ENCODE data around the gene C1orf115. TPM values are rescaled to one million over a fixed set of nuclear protein-coding genes. Genes with fewer than 3 reads are reported as not detected.
A peak's percentile ranks its signal among the peaks of the same experiment; 100 is the strongest.
"Not testable (repeated sequence)": the region's sequence is repeated elsewhere in the genome, so short reads cannot be mapped to it uniquely, and the experiment has no call there.

C1orf115 gene
- total RNA-seq, 1 donor from 2014 or later, result 1.7 TPM

GRCh38 chr1:220711056-220711809, 21.1 kb downstream of the C1orf115 start:
- Mint-ChIP-seq H3K27me3 (ENCODE audit: low read depth) (no peaks in the 10 kb centered on the region), H3K36me3 (no peaks in the 10 kb centered on the region), H3K4me3 (no peak overlapping the region), H3K9me3 (peaks cover 19% of the 10 kb centered on the region), H3K4me1 (no peaks in the 10 kb centered on the region), H3K27ac (no peak overlapping the region)
- no peak for DNase-seq (ENCODE audit: low spot score in 2 of 2, unreplicated experiment in 2 of 2)
- TF ChIP-seq CTCF (IDR thresholded peaks at IDR 0.05; ENCODE audit: unreplicated experiment), result no peak

- not testable (repeated sequence) for DNase-seq (ENCODE audit: low spot score in 2 of 2, unreplicated experiment in 2 of 2); H3K36me3 Mint-ChIP-seq; H3K4me1 Mint-ChIP-seq; H3K27ac Mint-ChIP-seq; H3K4me3 Mint-ChIP-seq; H3K27me3 Mint-ChIP-seq (ENCODE audit: low read depth)
- peaks cover 31% of the 10 kb centered on the region for H3K9me3 Mint-ChIP-seq
These were observed 25.8 kb downstream of the C1orf115 start for GRCh38 chr1:220715986-220716385.

- H3K27ac Mint-ChIP-seq, result no peak overlapping the region
- TF ChIP-seq CTCF (IDR thresholded peaks at IDR 0.05; ENCODE audit: unreplicated experiment), result no peak
- no peaks in the 10 kb centered on the region for H3K27me3 Mint-ChIP-seq (ENCODE audit: low read depth)
- no peaks in the 10 kb centered on the region for H3K36me3 Mint-ChIP-seq
- peaks cover 31% of the 10 kb centered on the region for H3K9me3 Mint-ChIP-seq
- no peak overlapping the region for H3K4me3 Mint-ChIP-seq
- H3K4me1 Mint-ChIP-seq, result no peaks in the 10 kb centered on the region
- no peak for DNase-seq (ENCODE audit: low spot score in 2 of 2, unreplicated experiment in 2 of 2)
These were observed 27.9 kb downstream of the C1orf115 start for GRCh38 chr1:220717800-220718640.

- H3K36me3 Mint-ChIP-seq; H3K4me3 Mint-ChIP-seq; H3K27ac Mint-ChIP-seq; DNase-seq (ENCODE audit: low spot score in 2 of 2, unreplicated experiment in 2 of 2); H3K4me1 Mint-ChIP-seq: not testable (repeated sequence)
- Mint-ChIP-seq H3K27me3 (ENCODE audit: low read depth) (peaks cover 11% of the 10 kb centered on the region), H3K9me3 (peaks cover 22% of the 10 kb centered on the region)
These were observed 31.1 kb downstream of the C1orf115 start for GRCh38 chr1:220721266-220721665.

- H3K27ac Mint-ChIP-seq, result no peak overlapping the region
- no peak overlapping the region for H3K4me3 Mint-ChIP-seq
- H3K4me1 Mint-ChIP-seq, result no peaks in the 10 kb centered on the region
- TF ChIP-seq CTCF (IDR thresholded peaks at IDR 0.05; ENCODE audit: unreplicated experiment), result peak; percentile 48
- peaks cover 10% of the 10 kb centered on the region for H3K9me3 Mint-ChIP-seq
- no peak for DNase-seq (ENCODE audit: low spot score in 2 of 2, unreplicated experiment in 2 of 2)
- peaks cover 13% of the 10 kb centered on the region for H3K27me3 Mint-ChIP-seq (ENCODE audit: low read depth)
- H3K36me3 Mint-ChIP-seq, result no peaks in the 10 kb centered on the region
These were observed 36.5 kb downstream of the C1orf115 start for GRCh38 chr1:220726634-220727033.

- no peak for TF ChIP-seq CTCF (IDR thresholded peaks at IDR 0.05; ENCODE audit: unreplicated experiment)
- Mint-ChIP-seq H3K36me3 (no peaks in the 10 kb centered on the region), H3K4me3 (no peak overlapping the region), H3K4me1 (no peaks in the 10 kb centered on the region), H3K27me3 (ENCODE audit: low read depth) (peaks cover 13% of the 10 kb centered on the region), H3K9me3 (peaks cover 10% of the 10 kb centered on the region), H3K27ac (no peak overlapping the region)
- no peak for DNase-seq (ENCODE audit: low spot score in 2 of 2, unreplicated experiment in 2 of 2)
These were observed 37.4 kb downstream of the C1orf115 start for GRCh38 chr1:220727519-220727918.
